ENCODE data around the gene CPAMD8. TPM values are rescaled to one million over a fixed set of nuclear protein-coding genes. Genes with fewer than 3 reads are reported as not detected.

Gene CPAMD8
- total and polyA plus RNA-seq, 2 of the 8 experiments (the other 6 are each of a cell fraction or from before 2014, with no cell fraction given): 6.1 to 9.2 TPM

DNA sequence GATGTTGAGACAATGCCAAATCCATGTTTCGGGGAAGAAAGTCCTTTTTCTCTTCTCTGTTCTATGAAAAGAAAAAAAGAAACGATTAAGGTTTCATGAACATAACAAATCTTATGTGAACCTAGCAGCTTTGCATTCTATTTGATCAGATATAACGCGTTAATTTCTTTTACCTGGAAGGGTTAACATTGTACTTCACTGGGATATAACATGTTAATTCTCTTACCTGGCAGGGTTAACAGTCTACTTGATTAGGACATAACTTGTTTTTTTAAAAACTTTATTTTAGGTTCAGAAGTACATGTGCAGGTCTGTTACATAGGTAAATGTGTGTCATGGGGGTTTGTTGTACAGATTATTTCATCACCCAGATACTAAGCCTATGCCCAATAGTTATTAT lies 68.8 kb downstream of the CPAMD8 start:
- Histone ChIP-seq H3K9ac (replicated peaks in 1 of 4; ENCODE audit: extremely low read depth in 1 of 4, low read depth in 3 of 4, low read length in 3 of 4) (no peak overlapping the region), H2AFZ (ENCODE audit: low read length) (no peak overlapping the region), H3K9me3 (ENCODE audit: insufficient read depth in 2 of 2, low read depth in 1 of 2, low read length in 1 of 2) (peaks cover 0 to 4% of the 10 kb centered on the region in 2 experiments; a peak in 1 of 4 replicates), H4K8ac (ENCODE audit: extremely low read depth, insufficient read depth, low read length) (no peak overlapping the region), H2BK12ac (ENCODE audit: low read depth, low read length) (no peak overlapping the region), H3K4me3 (ENCODE audit: extremely low read depth in 1 of 4, insufficient read depth in 2 of 4, low read depth in 3 of 4, low read length in 4 of 4) (no peak overlapping the region), H3K14ac (ENCODE audit: insufficient read length) (no peak overlapping the region), H3K23ac (ENCODE audit: insufficient read length) (no peak overlapping the region), H3K18ac (ENCODE audit: extremely low read depth, low read length) (no peak overlapping the region), H3K4me2 (ENCODE audit: insufficient read depth in 1 of 2, low read depth in 2 of 2, low read length in 2 of 2) (no peak overlapping the region), H4K91ac (replicated peaks; ENCODE audit: insufficient read length, low read length) (no peak overlapping the region), H2BK15ac (ENCODE audit: low read length) (no peak overlapping the region), H3K79me2 (ENCODE audit: control insufficient read depth in 1 of 2, insufficient read depth in 2 of 2, low read length in 2 of 2) (no peaks in the 10 kb centered on the region), H3K4me1 (replicated peaks in 1 of 4; ENCODE audit: control insufficient read depth in 3 of 4, insufficient read depth in 4 of 4, low read length in 3 of 4) (peaks cover 0 to 3% (median 0%) of the 10 kb centered on the region in 4 experiments; a peak in 2 of 7 replicates), H3K27ac (ENCODE audit: low read depth, low read length) (no peak overlapping the region), H2BK120ac (replicated peaks; ENCODE audit: low read depth, low read length) (no peak overlapping the region), H4K20me1 (replicated peaks in 1 of 2; ENCODE audit: control insufficient read depth in 1 of 2, insufficient read depth in 2 of 2, low read length in 2 of 2) (no peaks in the 10 kb centered on the region), H3K56ac (replicated peaks; ENCODE audit: insufficient read length, low read depth, low read length) (no peak overlapping the region), H2BK20ac (ENCODE audit: low read length) (no peak overlapping the region), H3K79me1 (ENCODE audit: low read depth, low read length) (no peaks in the 10 kb centered on the region), H4K5ac (ENCODE audit: insufficient read length, low read depth, low read length) (no peak overlapping the region), H2BK5ac (ENCODE audit: low read depth, low read length) (no peak overlapping the region), H3K23me2 (ENCODE audit: low read depth, low read length) (no peaks in the 10 kb centered on the region), H3K36me3 (ENCODE audit: control insufficient read depth in 2 of 4, insufficient read depth in 4 of 4, low read length in 3 of 4) (no peaks in the 10 kb centered on the region), H3K27me3 (replicated peaks in 1 of 4; ENCODE audit: control insufficient read depth in 3 of 4, extremely low read depth in 1 of 4, insufficient read depth in 3 of 4, low read length in 3 of 4) (no peaks in the 10 kb centered on the region), H3K4ac (replicated peaks; ENCODE audit: insufficient read length, low read depth, low read length) (no peak overlapping the region), H2AK5ac (ENCODE audit: low read depth, low read length) (no peak overlapping the region)
- ChIA-PET CTCF (ENCODE audit: partially characterized antibody) (interaction anchor here (0.6 to 1.4 kb wide), 2 partner anchors 58 to 94 kb away, joined by 3 to 4 read pairs; no protein-coding TSS in a partner anchor), POLR2A (ENCODE audit: partially characterized antibody) (no interaction called here)
- FAIRE-seq: no peak
- DNase-seq (ENCODE audit: low read depth in 1 of 2, low spot score in 2 of 2): no peak
- WGBS, 2 experiments (ENCODE audit: extremely low coverage in 1 of 2, insufficient coverage in 1 of 2, insufficient read length in 1 of 2, insufficient replicate concordance in 2 of 2, low coverage in 1 of 2, low lambda C conversion rate in 2 of 2, missing lambda C conversion rate in 1 of 2): 89% methylated on average over 4 of the region's 4 CpGs; no CpG with 5 or more reads in 1 of the 2 experiments
- no peak for TF ChIP-seq BACH1 (IDR thresholded peaks at IDR 0.05; ENCODE audit: low read length)
- no peak for TF ChIP-seq HDAC6 (IDR thresholded peaks at IDR 0.05; ENCODE audit: low read depth, low read length)
- TF ChIP-seq CTBP2 (IDR thresholded peaks at IDR 0.05; ENCODE audit: borderline replicate concordance, insufficient read depth, insufficient read length, low read length): no peak
- no peak for TF ChIP-seq SAP30 (IDR thresholded peaks at IDR 0.05; ENCODE audit: insufficient read depth, insufficient replicate concordance, low read length)

Measured in H1 (cell line).